GM21576 (cell line): ENCODE results near the gene KRTAP10-10.
"Not testable (repeated sequence)": the region's sequence is repeated elsewhere in the genome, so short reads cannot be mapped to it uniquely, and the experiment has no call there.

Source experiments
- ATAC-seq: cut with Tn5 transposase; IDR thresholded peaks from one replicate; pipeline ENCODE4 v1.9.1; 2021; ENCODE audit warnings: mild to moderate bottlenecking, moderate library complexity; ENCODE audit not compliant: unreplicated experiment

KRTAP10-10 gene

GRCh38 chr21:44637018-44637850, at the start of gene KRTAP10-10:
KRTAP10-10 (plus strand) TSS chr21:44637356; CDS start chr21:44637418, 62 bp downstream.
- no peak for ATAC-seq

- ATAC-seq: no peak
Observed at GRCh38 chr21:44589094-44589493, 48.1 kb upstream of the KRTAP10-10 start.

GRCh38 chr21:44589586-44590305, 47.4 kb upstream of the KRTAP10-10 start:
- no peak for ATAC-seq

- no peak for ATAC-seq
Observed at GRCh38 chr21:44590311-44590721, 46.8 kb upstream of the KRTAP10-10 start.

GRCh38 chr21:44590897-44591800, 46.0 kb upstream of the KRTAP10-10 start:
- ATAC-seq: not testable (repeated sequence)

- ATAC-seq: not testable (repeated sequence)
Observed at GRCh38 chr21:44591801-44592130, 45.4 kb upstream of the KRTAP10-10 start.

- ATAC-seq: no peak
Observed at GRCh38 chr21:44592446-44593311, 44.5 kb upstream of the KRTAP10-10 start, which contains the start of gene KRTAP10-6. KRTAP10-6 (minus strand) TSS chr21:44592505; CDS start chr21:44592484, 21 bp downstream.

GRCh38 chr21:44593598-44594405, 43.4 kb upstream of the KRTAP10-10 start:
- no peak for ATAC-seq

GRCh38 chr21:44594406-44594916, 42.7 kb upstream of the KRTAP10-10 start:
- no peak for ATAC-seq

- ATAC-seq: no peak
Observed at GRCh38 chr21:44595524-44595923, 41.6 kb upstream of the KRTAP10-10 start.

GRCh38 chr21:44596068-44596725, 41.0 kb upstream of the KRTAP10-10 start:
- ATAC-seq: no peak

- no peak for ATAC-seq
Observed at GRCh38 chr21:44598061-44598460, 39.1 kb upstream of the KRTAP10-10 start.

- no peak for ATAC-seq
Observed at GRCh38 chr21:44599264-44600029, 37.7 kb upstream of the KRTAP10-10 start.

GRCh38 chr21:44600118-44600978, 36.8 kb upstream of the KRTAP10-10 start, which contains the start of gene KRTAP10-7:
KRTAP10-7 (plus strand) TSS chr21:44600597; CDS start chr21:44600622, 25 bp downstream.
- not testable (repeated sequence) for ATAC-seq

GRCh38 chr21:44601091-44601490, 36.1 kb upstream of the KRTAP10-10 start:
- not testable (repeated sequence) for ATAC-seq

GRCh38 chr21:44601596-44602462, 35.3 kb upstream of the KRTAP10-10 start:
- ATAC-seq: no peak
